ENCODE measurements around the gene PPP1R9B.

Gene PPP1R9B

DNA sequence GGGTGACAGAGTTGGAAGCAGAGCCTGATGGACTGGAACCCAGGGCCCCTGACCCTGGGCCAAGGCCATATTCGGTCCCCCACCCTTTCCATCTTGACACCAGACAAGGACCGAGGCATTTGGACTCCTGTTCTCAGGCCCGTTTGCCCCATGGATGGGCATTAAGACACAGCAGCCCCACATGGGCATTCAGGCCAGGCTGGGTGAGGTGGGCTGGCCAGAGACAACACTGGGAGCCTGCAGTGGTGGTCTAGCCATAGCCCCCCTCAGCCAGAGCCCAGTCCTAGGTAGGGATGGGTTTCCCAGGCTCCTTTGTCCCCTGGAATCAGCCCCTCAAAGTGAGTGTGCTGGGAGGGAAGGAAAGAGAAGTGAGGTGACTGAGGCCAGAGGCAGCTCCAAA is 53.7 kb downstream of the PPP1R9B start:
- Histone ChIP-seq H3K27ac (ENCODE audit: low read length) (no peak overlapping the region), H3K27me3 (ENCODE audit: low read depth, low read length) (no peaks in the 10 kb centered on the region), H3K9me3 (ENCODE audit: control insufficient read depth in 1 of 2, low read length in 2 of 2) (no peaks in the 10 kb centered on the region), H3K36me3 (ENCODE audit: control insufficient read depth in 1 of 2, insufficient read depth in 2 of 2, low read length in 2 of 2) (peaks cover 16 to 25% of the 10 kb centered on the region in 2 donors), H3K4me1 (ENCODE audit: control insufficient read depth in 1 of 2, insufficient read depth in 2 of 2, low read length in 2 of 2) (peaks cover 18 to 38% of the 10 kb centered on the region in 2 donors), H3K4me3 (ENCODE audit: low read depth in 1 of 2, low read length in 2 of 2) (peak overlapping the region; percentile 89 to 93)

DNA sequence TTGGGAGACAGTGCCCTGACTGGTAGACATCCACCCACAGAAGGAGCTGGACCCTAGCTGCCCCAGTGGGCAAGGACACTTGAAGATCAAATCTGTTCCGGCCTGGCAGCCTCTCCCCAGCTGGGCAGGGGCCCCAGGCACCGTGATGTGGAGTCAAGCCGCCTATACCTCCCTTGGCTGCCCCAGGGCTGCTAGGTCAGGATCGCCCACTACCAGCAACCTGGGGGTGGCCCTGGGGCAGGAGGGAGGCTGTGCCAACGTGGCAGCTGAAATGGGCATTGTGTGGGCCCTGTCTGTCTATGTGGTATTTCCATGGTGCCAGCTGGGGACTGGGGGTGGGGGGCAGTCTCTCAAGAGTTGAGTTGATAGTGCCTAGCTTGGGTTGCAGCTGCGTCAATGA is 54.4 kb downstream of the PPP1R9B start:
- H3K27me3 ChIP-seq (ENCODE audit: low read depth, low read length) = no peaks in the 10 kb centered on the region
- H3K4me1 ChIP-seq (ENCODE audit: control insufficient read depth in 1 of 2, insufficient read depth in 2 of 2, low read length in 2 of 2) = peaks cover 14 to 32% of the 10 kb centered on the region in 2 donors
- H3K9me3 ChIP-seq (ENCODE audit: control insufficient read depth in 1 of 2, low read length in 2 of 2) = no peaks in the 10 kb centered on the region
- peak overlapping the region; percentile 80 for H3K27ac ChIP-seq (ENCODE audit: low read length)
- H3K4me3 ChIP-seq (ENCODE audit: low read depth in 1 of 2, low read length in 2 of 2) = peak overlapping the region; percentile 89 to 93
- peaks cover 16 to 20% of the 10 kb centered on the region in 2 donors for H3K36me3 ChIP-seq (ENCODE audit: control insufficient read depth in 1 of 2, insufficient read depth in 2 of 2, low read length in 2 of 2)

DNA sequence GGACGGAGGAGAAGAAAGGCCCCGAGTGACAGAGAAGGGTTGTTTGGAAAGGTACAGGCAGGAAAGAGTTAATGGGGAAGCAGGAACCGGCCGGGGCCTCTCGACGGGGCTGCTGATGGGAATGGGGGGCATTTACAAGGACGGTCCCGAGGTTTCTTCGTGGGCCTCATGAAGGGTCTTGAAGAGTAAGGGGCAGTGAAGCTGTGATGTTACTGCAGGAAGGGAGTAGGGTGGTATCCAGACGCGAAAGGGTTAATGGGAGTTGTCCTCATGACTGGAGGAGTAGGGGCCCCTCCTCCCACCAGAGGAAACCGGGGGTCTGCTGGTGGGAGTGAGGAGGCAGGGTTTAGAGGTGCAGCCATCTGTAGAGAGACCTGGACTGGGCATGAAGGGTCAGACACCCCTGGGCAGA is 54.8 kb downstream of the PPP1R9B start:
- H3K9me3 ChIP-seq (ENCODE audit: control insufficient read depth in 1 of 2, low read length in 2 of 2) = no peaks in the 10 kb centered on the region
- H3K36me3 ChIP-seq (ENCODE audit: control insufficient read depth in 1 of 2, insufficient read depth in 2 of 2, low read length in 2 of 2) = peaks cover 16 to 20% of the 10 kb centered on the region in 2 donors
- H3K27me3 ChIP-seq (ENCODE audit: low read depth, low read length) = no peaks in the 10 kb centered on the region
- peak overlapping the region; percentile 89 to 93 for H3K4me3 ChIP-seq (ENCODE audit: low read depth in 1 of 2, low read length in 2 of 2)
- peak overlapping the region; percentile 80 for H3K27ac ChIP-seq (ENCODE audit: low read length)
- peaks cover 9 to 27% of the 10 kb centered on the region in 2 donors for H3K4me1 ChIP-seq (ENCODE audit: control insufficient read depth in 1 of 2, insufficient read depth in 2 of 2, low read length in 2 of 2)

DNA sequence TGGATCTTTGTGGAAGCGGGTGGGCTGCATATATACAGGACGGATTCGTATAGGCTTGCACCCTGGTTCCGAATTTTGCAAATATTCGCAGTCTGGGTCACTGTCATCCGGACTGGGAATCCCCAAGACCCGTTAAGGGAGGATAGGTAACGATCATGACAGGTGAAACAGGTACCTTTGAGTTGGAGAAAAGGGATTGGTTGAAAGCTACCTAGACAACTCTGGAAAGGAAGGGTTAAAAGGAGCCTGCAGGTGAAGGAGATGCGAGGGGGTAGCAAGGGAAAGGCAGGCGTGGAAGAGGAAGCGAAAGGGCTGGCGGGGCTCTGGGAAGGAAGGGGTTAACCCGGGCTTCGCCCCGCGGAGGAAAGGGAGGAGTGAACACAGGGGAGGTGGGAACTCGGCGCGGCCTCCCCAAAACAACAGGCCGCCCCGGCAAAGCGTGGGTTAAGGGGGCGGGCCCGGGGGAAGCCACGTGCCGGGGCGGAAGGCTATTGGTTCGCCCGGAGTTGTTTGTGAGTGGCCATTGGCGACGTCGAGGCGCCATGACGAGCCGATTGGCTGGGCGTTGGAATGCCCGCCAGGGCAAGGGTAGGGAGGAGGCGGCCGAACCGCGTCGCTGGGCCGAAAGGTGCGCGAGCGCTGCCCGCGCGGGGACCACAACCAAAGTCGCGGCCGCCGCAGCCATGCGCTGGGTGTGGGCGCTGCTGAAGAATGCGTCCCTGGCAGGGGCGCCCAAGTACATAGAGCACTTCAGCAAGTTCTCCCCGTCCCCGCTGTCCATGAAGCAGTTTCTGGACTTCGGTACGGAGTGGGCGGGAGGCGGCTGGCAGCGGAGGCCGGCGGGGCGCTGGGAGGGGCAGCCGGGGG is 55.5 kb downstream of the PPP1R9B start, which contains the start of gene PDK2:
PDK2 (plus strand) TSS at position 599 of the 867 bp plus-strand sequence; CDS start at position 684, 85 bp downstream.
- Histone ChIP-seq H3K4me3 (ENCODE audit: low read depth in 1 of 2, low read length in 2 of 2) (peak within 1 kb of the TSS; percentile 89 to 93), H3K27ac (ENCODE audit: low read length) (peak within 1 kb of the TSS; percentile 80), H3K9me3 (ENCODE audit: control insufficient read depth in 1 of 2, low read length in 2 of 2) (no peaks in the 10 kb centered on the region), H3K4me1 (ENCODE audit: control insufficient read depth in 1 of 2, insufficient read depth in 2 of 2, low read length in 2 of 2) (peaks cover 3 to 21% of the 10 kb centered on the region in 2 donors), H3K36me3 (ENCODE audit: control insufficient read depth in 1 of 2, insufficient read depth in 2 of 2, low read length in 2 of 2) (peaks cover 16 to 20% of the 10 kb centered on the region in 2 donors), H3K27me3 (ENCODE audit: low read depth, low read length) (no peaks in the 10 kb centered on the region)

DNA sequence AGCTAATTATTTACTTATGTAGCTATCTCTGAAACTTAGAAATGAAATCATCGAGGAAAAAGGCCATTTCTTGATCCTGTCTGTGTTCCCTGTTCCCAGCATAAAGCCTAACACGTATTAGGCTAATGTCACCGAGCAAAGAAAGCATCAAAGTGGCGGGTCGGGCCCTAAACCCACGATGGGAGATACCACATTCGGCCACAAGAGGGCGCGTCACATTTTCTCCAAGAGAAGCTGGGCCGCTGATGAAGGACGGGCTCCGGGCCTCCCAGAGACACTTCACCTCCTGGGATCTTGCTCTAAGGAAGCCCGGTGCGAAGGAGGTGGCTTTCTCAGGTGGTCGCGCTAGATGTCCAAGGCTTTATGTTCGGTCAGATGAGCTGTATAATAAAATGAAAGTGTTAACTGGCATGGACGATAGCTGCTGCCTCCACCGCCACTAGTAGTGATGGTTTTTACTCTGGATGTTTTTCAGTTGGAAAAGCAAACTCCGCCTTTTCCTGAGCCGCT is 56.2 kb downstream of the PPP1R9B start:
- peaks cover 0 to 17% of the 10 kb centered on the region in 2 donors for H3K4me1 ChIP-seq (ENCODE audit: control insufficient read depth in 1 of 2, insufficient read depth in 2 of 2, low read length in 2 of 2)
- no peaks in the 10 kb centered on the region for H3K27me3 ChIP-seq (ENCODE audit: low read depth, low read length)
- H3K4me3 ChIP-seq (ENCODE audit: low read depth in 1 of 2, low read length in 2 of 2) = peak overlapping the region; percentile 89 to 93
- H3K27ac ChIP-seq (ENCODE audit: low read length) = peak overlapping the region; percentile 62
- H3K9me3 ChIP-seq (ENCODE audit: control insufficient read depth in 1 of 2, low read length in 2 of 2) = no peaks in the 10 kb centered on the region
- H3K36me3 ChIP-seq (ENCODE audit: control insufficient read depth in 1 of 2, insufficient read depth in 2 of 2, low read length in 2 of 2) = peaks cover 16 to 20% of the 10 kb centered on the region in 2 donors

DNA sequence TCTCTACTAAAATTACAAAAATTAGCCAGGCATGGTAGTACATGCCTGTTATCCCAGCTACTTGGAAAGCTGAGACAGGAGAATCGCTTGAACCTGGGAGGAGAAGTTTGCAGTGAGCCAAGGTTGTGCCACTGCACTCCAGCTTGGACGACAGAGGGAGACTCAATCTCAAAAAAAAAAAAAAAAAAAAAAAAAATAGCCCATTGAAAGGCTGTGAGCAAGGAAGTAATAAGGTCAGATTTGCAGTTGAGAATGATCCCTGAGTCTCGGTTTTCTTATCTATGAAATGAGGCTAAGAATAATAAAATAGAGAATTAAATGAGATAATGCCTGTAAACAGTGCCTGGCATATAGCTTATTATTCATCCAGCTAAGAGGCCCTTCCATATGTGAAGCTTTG is 56.7 kb downstream of the PPP1R9B start:
- H3K4me3 ChIP-seq (ENCODE audit: low read depth in 1 of 2, low read length in 2 of 2) = no peak overlapping the region
- peaks cover 0 to 17% of the 10 kb centered on the region in 2 donors for H3K4me1 ChIP-seq (ENCODE audit: control insufficient read depth in 1 of 2, insufficient read depth in 2 of 2, low read length in 2 of 2)
- peaks cover 11 to 15% of the 10 kb centered on the region in 2 donors for H3K36me3 ChIP-seq (ENCODE audit: control insufficient read depth in 1 of 2, insufficient read depth in 2 of 2, low read length in 2 of 2)
- no peaks in the 10 kb centered on the region for H3K9me3 ChIP-seq (ENCODE audit: control insufficient read depth in 1 of 2, low read length in 2 of 2)
- no peak overlapping the region for H3K27ac ChIP-seq (ENCODE audit: low read length)
- H3K27me3 ChIP-seq (ENCODE audit: low read depth, low read length) = no peaks in the 10 kb centered on the region

DNA sequence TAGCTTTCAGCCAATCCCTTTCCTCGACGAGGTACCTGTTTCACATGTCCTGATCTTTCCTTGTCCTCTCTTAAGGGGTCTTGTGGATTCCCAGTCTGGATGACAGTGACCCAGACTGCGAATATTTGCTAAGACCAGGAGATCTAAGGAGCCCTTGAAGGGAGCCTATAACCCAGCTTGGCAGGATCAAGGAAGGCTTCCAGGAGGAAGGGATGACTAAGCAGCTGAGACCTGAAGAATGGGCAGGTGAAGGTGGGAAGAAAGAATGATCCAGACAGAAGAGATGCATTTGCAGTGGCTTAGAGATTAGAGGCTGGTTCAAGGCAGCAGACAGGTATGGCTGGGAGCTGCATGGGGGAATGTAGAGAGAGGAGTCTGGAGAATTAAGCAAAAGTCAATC is 57.2 kb downstream of the PPP1R9B start:
- H3K4me3 ChIP-seq (ENCODE audit: low read depth in 1 of 2, low read length in 2 of 2) = no peak overlapping the region
- H3K9me3 ChIP-seq (ENCODE audit: control insufficient read depth in 1 of 2, low read length in 2 of 2) = no peaks in the 10 kb centered on the region
- H3K4me1 ChIP-seq (ENCODE audit: control insufficient read depth in 1 of 2, insufficient read depth in 2 of 2, low read length in 2 of 2) = peaks cover 0 to 17% of the 10 kb centered on the region in 2 donors
- peaks cover 7 to 9% of the 10 kb centered on the region in 2 donors for H3K36me3 ChIP-seq (ENCODE audit: control insufficient read depth in 1 of 2, insufficient read depth in 2 of 2, low read length in 2 of 2)
- no peaks in the 10 kb centered on the region for H3K27me3 ChIP-seq (ENCODE audit: low read depth, low read length)
- no peak overlapping the region for H3K27ac ChIP-seq (ENCODE audit: low read length)

DNA sequence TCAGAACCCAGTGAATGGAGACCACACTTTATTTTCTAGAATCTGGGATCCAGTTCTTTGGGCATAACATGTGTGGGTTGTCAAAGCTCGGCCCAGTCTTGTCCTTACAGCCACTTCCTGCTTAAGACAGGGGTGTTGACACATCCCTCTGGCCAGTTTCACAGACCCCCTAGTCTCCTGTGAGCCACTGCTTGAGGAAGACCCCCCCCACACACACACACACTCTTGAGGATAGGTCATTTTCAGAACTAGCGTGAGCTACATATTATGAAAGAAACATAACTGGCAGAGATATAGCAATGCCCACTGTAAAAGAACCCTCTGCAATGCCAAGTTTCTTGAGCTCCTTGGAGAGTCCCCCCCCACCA is 58.6 kb downstream of the PPP1R9B start:
- Histone ChIP-seq H3K4me3 (ENCODE audit: low read depth in 1 of 2, low read length in 2 of 2) (no peak overlapping the region), H3K36me3 (ENCODE audit: control insufficient read depth in 1 of 2, insufficient read depth in 2 of 2, low read length in 2 of 2) (no peaks in the 10 kb centered on the region), H3K27ac (ENCODE audit: low read length) (no peak overlapping the region), H3K27me3 (ENCODE audit: low read depth, low read length) (no peaks in the 10 kb centered on the region), H3K9me3 (ENCODE audit: control insufficient read depth in 1 of 2, low read length in 2 of 2) (no peaks in the 10 kb centered on the region), H3K4me1 (ENCODE audit: control insufficient read depth in 1 of 2, insufficient read depth in 2 of 2, low read length in 2 of 2) (peaks cover 0 to 13% of the 10 kb centered on the region in 2 donors)

DNA sequence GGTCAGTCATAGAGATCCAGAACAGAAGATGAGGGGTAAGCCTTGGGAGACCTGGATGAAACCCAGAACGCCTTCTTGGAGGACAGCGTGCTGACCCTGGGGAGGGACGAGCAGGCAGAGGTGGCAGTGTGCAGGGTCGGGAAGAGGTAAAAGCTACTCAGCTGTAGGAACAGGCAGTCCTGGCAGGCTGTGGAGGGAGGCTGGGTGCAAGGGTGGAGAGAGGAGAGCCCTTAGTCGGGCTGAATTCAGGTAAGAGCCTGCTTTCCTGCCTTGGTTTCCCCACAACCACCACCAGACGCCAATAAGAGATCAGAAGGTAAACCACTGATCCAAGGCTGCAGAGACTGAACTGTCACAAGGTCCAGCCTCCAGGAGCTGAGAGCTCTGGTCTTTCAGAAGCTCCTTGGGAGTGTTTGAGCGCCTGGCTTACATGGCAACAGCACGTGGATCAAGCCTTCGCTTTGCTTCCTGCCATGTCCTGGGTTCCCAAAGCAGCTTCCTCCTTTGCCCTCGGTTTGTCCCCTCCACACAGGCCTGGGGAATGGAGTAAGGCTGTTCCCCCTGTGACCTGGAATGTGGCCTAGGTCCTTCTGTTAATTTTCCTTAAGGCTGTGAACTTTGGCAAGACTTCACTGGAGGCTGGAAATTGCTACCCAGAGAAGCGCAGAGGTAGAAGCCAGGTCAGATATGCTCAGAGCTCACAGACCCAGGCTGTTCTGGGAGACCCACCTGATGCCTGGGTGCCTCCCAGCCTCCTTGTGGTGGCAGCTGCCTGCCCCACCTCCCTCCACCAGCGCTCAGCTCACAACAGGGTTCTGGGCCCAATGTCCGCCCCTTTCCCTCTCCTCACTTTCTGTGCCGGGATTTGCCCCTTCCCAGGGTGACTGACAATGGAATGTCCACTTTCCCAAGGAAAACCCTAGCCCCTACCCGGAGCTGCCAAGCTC is 59.2 kb downstream of the PPP1R9B start:
- Histone ChIP-seq H3K27me3 (ENCODE audit: low read depth, low read length) (no peaks in the 10 kb centered on the region), H3K9me3 (ENCODE audit: control insufficient read depth in 1 of 2, low read length in 2 of 2) (no peaks in the 10 kb centered on the region), H3K4me3 (ENCODE audit: low read depth in 1 of 2, low read length in 2 of 2) (no peak overlapping the region), H3K36me3 (ENCODE audit: control insufficient read depth in 1 of 2, insufficient read depth in 2 of 2, low read length in 2 of 2) (no peaks in the 10 kb centered on the region), H3K4me1 (ENCODE audit: control insufficient read depth in 1 of 2, insufficient read depth in 2 of 2, low read length in 2 of 2) (peaks cover 0 to 6% of the 10 kb centered on the region in 2 donors), H3K27ac (ENCODE audit: low read length) (no peak overlapping the region)

DNA sequence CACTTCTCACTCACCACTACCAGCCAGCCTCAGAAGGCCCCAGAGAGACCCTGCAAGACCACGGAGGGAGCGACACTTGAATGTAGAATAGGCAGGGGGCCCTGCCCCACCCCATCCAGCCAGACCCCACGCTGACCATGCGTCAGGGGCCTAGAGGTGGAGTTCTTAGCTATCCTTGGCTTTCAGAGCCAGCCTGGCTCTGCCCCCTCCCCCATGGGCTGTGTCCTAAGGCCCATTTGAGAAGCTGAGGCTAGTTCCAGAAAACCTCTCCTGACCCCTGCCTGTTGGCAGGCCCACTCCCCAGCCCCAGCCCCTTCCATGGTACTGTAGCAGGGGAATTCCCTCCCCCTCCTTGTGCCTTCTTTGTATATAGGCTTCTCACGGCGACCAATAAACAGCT is 60.4 kb downstream of the PPP1R9B start:
- H3K4me3 ChIP-seq (ENCODE audit: low read depth in 1 of 2, low read length in 2 of 2) = no peak overlapping the region
- no peaks in the 10 kb centered on the region for H3K9me3 ChIP-seq (ENCODE audit: control insufficient read depth in 1 of 2, low read length in 2 of 2)
- H3K36me3 ChIP-seq (ENCODE audit: control insufficient read depth in 1 of 2, insufficient read depth in 2 of 2, low read length in 2 of 2) = no peaks in the 10 kb centered on the region
- no peaks in the 10 kb centered on the region for H3K27me3 ChIP-seq (ENCODE audit: low read depth, low read length)
- no peak overlapping the region for H3K27ac ChIP-seq (ENCODE audit: low read length)
- H3K4me1 ChIP-seq (ENCODE audit: control insufficient read depth in 1 of 2, insufficient read depth in 2 of 2, low read length in 2 of 2) = no peaks in the 10 kb centered on the region
